Stimulated activated CD8-positive, alpha-beta memory T cell treated with anti-CD3 and anti-CD28 coated beads, Interleukin-7, amount 100 ng/mL, for 1 hour (primary cell): ENCODE measurements around the gene ARHGAP44.

Experiments
- DNase-seq, 2 donors: peaks; one replicate each; pipeline ENCODE4 v3.0.0-alpha.2; 2020; ENCODE audit warnings: low read depth in 2 of 2

The ARHGAP44 gene

GRCh38 chr17:13024526-13025257 is 235.4 kb downstream of the ARHGAP44 start:
- peak; percentile 32 to 36 for DNase-seq

- DNase-seq: no peak
Observed at GRCh38 chr17:13025258-13025627, 235.9 kb downstream of the ARHGAP44 start.

- no peak for DNase-seq
Observed at GRCh38 chr17:13025687-13026086, 236.4 kb downstream of the ARHGAP44 start.

- no peak for DNase-seq
Observed at GRCh38 chr17:13027246-13027645, 237.9 kb downstream of the ARHGAP44 start.

- no peak for DNase-seq
Observed at GRCh38 chr17:13029340-13029739, 240.0 kb downstream of the ARHGAP44 start.

GRCh38 chr17:13030056-13030455 is 240.8 kb downstream of the ARHGAP44 start:
- no peak for DNase-seq

GRCh38 chr17:13030459-13031300 is 241.4 kb downstream of the ARHGAP44 start:
- DNase-seq: peak in 1 of 2 donors; percentile 7

GRCh38 chr17:13031718-13032350 is 242.5 kb downstream of the ARHGAP44 start:
- DNase-seq: no peak

- DNase-seq: no peak
Observed at GRCh38 chr17:13035420-13035819, 246.1 kb downstream of the ARHGAP44 start.

- no peak for DNase-seq
Observed at GRCh38 chr17:13036751-13037150, 247.5 kb downstream of the ARHGAP44 start.

- DNase-seq: no peak
Observed at GRCh38 chr17:13038931-13039665, 249.8 kb downstream of the ARHGAP44 start.
